ENCODE data around the gene SPIRE1.

DNA sequence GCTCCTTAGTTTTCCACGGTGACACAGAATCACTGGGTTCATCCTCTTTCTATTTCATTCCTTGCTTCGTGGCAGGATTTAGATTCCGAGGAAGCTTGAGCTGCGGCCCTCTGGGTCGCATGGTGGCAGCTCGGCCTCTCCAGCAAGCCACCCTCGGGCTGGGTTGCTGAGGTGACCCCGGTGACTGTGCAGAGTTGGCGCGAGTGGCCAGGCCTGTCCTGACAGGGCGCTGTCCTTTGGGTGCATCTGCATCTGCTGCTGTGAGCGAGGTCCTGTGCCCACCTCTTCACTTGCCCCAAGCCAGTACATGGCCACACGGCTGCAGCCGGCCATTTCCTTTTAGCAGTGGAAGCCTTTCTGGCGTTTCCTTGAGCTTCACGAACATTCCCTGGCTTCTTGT, 228.4 kb downstream of the SPIRE1 start:
- TF ChIP-seq, protein P1, sequence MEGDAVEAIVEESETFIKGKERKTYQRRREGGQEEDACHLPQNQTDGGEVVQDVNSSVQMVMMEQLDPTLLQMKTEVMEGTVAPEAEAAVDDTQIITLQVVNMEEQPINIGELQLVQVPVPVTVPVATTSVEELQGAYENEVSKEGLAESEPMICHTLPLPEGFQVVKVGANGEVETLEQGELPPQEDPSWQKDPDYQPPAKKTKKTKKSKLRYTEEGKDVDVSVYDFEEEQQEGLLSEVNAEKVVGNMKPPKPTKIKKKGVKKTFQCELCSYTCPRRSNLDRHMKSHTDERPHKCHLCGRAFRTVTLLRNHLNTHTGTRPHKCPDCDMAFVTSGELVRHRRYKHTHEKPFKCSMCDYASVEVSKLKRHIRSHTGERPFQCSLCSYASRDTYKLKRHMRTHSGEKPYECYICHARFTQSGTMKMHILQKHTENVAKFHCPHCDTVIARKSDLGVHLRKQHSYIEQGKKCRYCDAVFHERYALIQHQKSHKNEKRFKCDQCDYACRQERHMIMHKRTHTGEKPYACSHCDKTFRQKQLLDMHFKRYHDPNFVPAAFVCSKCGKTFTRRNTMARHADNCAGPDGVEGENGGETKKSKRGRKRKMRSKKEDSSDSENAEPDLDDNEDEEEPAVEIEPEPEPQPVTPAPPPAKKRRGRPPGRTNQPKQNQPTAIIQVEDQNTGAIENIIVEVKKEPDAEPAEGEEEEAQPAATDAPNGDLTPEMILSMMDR (IDR thresholded peaks at IDR 0.05): no peak
- TF ChIP-seq POLR2A (IDR thresholded peaks at IDR 0.05) (no peak), EP300 (IDR thresholded peaks at IDR 0.05) (no peak)

All from tibial nerve (tissue), 4 donors.